Sciatic nerve (tissue), 2 donors: Measurements from ENCODE around the gene AVP. TPM values are rescaled to one million over a fixed set of nuclear protein-coding genes. Genes with fewer than 3 reads are reported as not detected.
A peak's percentile ranks its signal among the peaks of the same experiment; 100 is the strongest.

Experiments
- ATAC-seq: fragments of 200-7000 bp; cut with Tn5 transposase; one replicate; pipeline ENCODE4 v1.9.1; 2020; ENCODE audit warnings: mild to moderate bottlenecking, moderate library complexity
- DNase-seq: peaks from one replicate; pipeline ENCODE4 v3.0.0-alpha.2; 2020; ENCODE audit warnings: low spot score
- intact Hi-C: fragments of 100-400 bp; cut with DNase I; formaldehyde crosslinking; loops from one replicate; pipeline ENCODE4 v1.14.2; 2022
- total RNA-seq: library from RNA; stranded (reverse); fragmentation: NEBNext Ultra II Directional; extraction: Animal tissue kit (Norgen Biotek cat#: 25700); gene quantifications from one replicate; pipeline ENCODE4 v1.2.1, GENCODE V29; 2021
- donor health status: DM: no; HTN: no; CAD: no.
- donor health status: DM: no; HTN: no; CAD: no.

AVP gene
- total RNA-seq, 1 donor from 2014 or later: not detected

DNA sequence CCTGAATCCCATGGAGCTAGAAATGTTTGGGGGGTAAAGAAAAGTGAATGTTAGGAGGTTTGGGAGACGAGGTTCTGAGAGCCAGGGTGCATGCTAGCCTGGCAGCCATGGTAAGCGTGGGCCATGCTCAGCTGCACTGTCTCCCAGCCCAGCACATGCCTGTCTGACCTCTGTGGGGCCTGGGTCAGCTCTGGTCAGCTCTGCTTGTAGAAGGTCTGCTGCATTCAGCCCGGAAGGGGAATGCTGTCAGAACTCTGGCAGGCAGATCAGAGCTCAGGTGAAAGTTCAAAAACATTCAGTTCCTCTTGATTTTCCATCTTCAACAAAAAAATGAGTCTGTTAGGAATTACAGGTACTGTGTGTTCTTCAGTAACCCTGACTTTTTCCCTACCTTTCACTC lies 46.9 kb downstream of the AVP start:
- ATAC-seq (no peak), DNase-seq (no peak)
- intact Hi-C loops: no loop called here

DNA sequence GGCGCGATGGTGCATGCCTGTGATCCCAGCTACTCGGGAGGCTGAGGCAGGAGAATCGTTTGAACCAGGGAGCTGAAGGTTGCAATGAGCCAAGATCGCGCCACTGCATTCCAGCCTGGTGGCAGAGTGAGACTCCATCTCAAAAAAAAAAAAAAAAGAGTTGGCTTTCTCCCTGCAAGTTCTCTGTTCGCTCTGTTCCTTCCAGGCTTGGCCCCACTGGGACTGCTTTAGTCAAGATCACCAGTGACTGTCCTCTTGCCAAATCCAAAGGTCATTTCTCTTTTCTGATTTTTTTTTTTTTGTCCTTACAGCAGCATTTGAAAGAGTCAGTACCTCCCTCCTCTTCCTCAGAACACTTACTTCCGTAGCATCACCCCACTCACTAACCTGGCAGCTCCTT lies 51.9 kb downstream of the AVP start:
- intact Hi-C loops: no loop called here
- peak; percentile 73 for ATAC-seq

More for the DNA sequence above, 51.9 kb downstream of the AVP start:
- no peak for DNase-seq

Other genes starting within 250 kb of the AVP start
- gene PCED1A, start 244.1 kb downstream of the AVP start, total RNA-seq: 40.4 TPM
- 40.0 TPM for gene VPS16, start 244.0 kb downstream of the AVP start, total RNA-seq
- gene PTPRA, start 211.2 kb downstream of the AVP start, total RNA-seq: 81.7 TPM
- gene GNRH2, start 41.1 kb downstream of the AVP start, total RNA-seq: not detected
- gene MRPS26, start 38.7 kb downstream of the AVP start, total RNA-seq: 29.6 TPM
- not detected for gene OXT, start 13.1 kb downstream of the AVP start, total RNA-seq
- 9.4 TPM for gene FASTKD5, start 75.1 kb upstream of the AVP start, total RNA-seq
- 8.1 TPM for gene UBOX5, start 75.1 kb upstream of the AVP start, total RNA-seq
- gene LZTS3, start 88.8 kb upstream of the AVP start, total RNA-seq: 10.5 TPM
- 68.2 TPM for gene DDRGK1, start 120.0 kb upstream of the AVP start, total RNA-seq
- gene ITPA, start 124.8 kb upstream of the AVP start, total RNA-seq: 32.8 TPM
- 0.89 TPM for gene SLC4A11, start 154.5 kb upstream of the AVP start, total RNA-seq